ENCODE data around the gene UBE2O. TPM values are rescaled to one million over a fixed set of nuclear protein-coding genes. Genes with fewer than 3 reads are reported as not detected.

UBE2O gene
- total and polyA plus RNA-seq, 2 donors (not counting 3 experiments of a cell fraction or from before 2014, with no cell fraction given): 13.9 to 34.1 TPM

DNA sequence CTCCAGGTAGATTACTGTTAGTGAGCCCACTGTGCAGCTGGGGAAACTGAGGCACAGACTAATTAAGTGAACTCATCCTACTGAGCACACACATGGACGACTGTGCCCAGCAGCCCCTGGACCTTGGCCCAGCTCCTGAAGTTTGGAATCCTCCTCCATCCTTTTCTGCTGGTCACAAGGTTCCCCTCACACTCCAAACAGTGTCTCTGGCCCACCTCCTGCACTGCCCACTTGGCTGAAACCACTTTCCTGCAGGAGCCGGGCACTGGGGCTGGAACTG, 44.7 kb upstream of the UBE2O start:
- H3K4me1 ChIP-seq (ENCODE audit: control insufficient read depth, extremely low read depth, insufficient read depth, low read length): peaks cover 48% of the 10 kb centered on the region
- no peaks in the 10 kb centered on the region for H3K27me3 ChIP-seq (ENCODE audit: control insufficient read depth in 2 of 2, insufficient read depth in 2 of 2, low read length in 2 of 2)
- ChIA-PET POLR2A (no interaction called here), CTCF (interaction anchor here (0.8 to 3.0 kb wide), 6 partner anchors 9 to 70 kb away, joined by 3 to 20 read pairs (median 4); partner anchors contain the start of gene AANAT)
- intact Hi-C loops (cut with micrococcal nuclease) (no loop called here), dilution Hi-C loops (cut with MboI; ENCODE audit: extremely low pct_ligation_motif_present, low sequenced_read_pairs) (no loop called here)
- peak overlapping the region; percentile 49 for H3K4me2 ChIP-seq (ENCODE audit: insufficient read depth, low read length)
- H2AFZ ChIP-seq (ENCODE audit: low read depth, low read length): no peak overlapping the region
- peaks cover 19% of the 10 kb centered on the region for H3K79me2 ChIP-seq (ENCODE audit: control insufficient read depth, insufficient read depth, low read length)
- no peaks in the 10 kb centered on the region for H3K9me3 ChIP-seq (replicated peaks; ENCODE audit: control insufficient read depth, insufficient read depth, low read length)
- H4K20me1 ChIP-seq (replicated peaks; ENCODE audit: control insufficient read depth, extremely low read depth, insufficient read depth, low read length): no peaks in the 10 kb centered on the region
- DNase-seq (ENCODE audit: low read depth, low spot score) (no peak), FAIRE-seq (no peak)
- no peak for TF ChIP-seq POLR2A (IDR thresholded peaks at IDR 0.05; ENCODE audit: low read depth, low read length)
- TF ChIP-seq POLR2AphosphoS5 (IDR thresholded peaks at IDR 0.05; ENCODE audit: insufficient read depth, low read depth, low read length): no peak
- peak overlapping the region; percentile 27 for H3K9ac ChIP-seq (replicated peaks; ENCODE audit: extremely low read depth, insufficient read depth, low read length)
- H3K36me3 ChIP-seq (ENCODE audit: control insufficient read depth in 2 of 2, extremely low read depth in 1 of 2, insufficient read depth in 2 of 2, low read length in 2 of 2): no peaks in the 10 kb centered on the region
- no TSS peak for BruUV-seq (replicated peaks)
- H3K4me3 ChIP-seq (replicated peaks in 1 of 3; ENCODE audit: insufficient read depth in 1 of 3, low read depth in 1 of 3, low read length in 3 of 3): no peak overlapping the region
- H3K9me1 ChIP-seq (replicated peaks; ENCODE audit: control insufficient read depth, extremely low read depth, insufficient read depth, low read length): no peaks in the 10 kb centered on the region
- H3K27ac ChIP-seq (ENCODE audit: insufficient read depth, low read depth, low read length): peak overlapping the region; percentile 93

- Histone ChIP-seq H3K9ac (replicated peaks; ENCODE audit: extremely low read depth, insufficient read depth, low read length) (no peak overlapping the region), H3K79me2 (ENCODE audit: control insufficient read depth, insufficient read depth, low read length) (peaks cover 19% of the 10 kb centered on the region), H3K4me3 (replicated peaks in 1 of 3; ENCODE audit: insufficient read depth in 1 of 3, low read depth in 1 of 3, low read length in 3 of 3) (no peak overlapping the region), H3K27ac (ENCODE audit: insufficient read depth, low read depth, low read length) (no peak overlapping the region), H3K9me1 (replicated peaks; ENCODE audit: control insufficient read depth, extremely low read depth, insufficient read depth, low read length) (no peaks in the 10 kb centered on the region), H3K9me3 (replicated peaks; ENCODE audit: control insufficient read depth, insufficient read depth, low read length) (no peaks in the 10 kb centered on the region), H3K36me3 (ENCODE audit: control insufficient read depth in 2 of 2, extremely low read depth in 1 of 2, insufficient read depth in 2 of 2, low read length in 2 of 2) (no peaks in the 10 kb centered on the region), H3K4me2 (ENCODE audit: insufficient read depth, low read length) (no peak overlapping the region), H3K4me1 (ENCODE audit: control insufficient read depth, extremely low read depth, insufficient read depth, low read length) (peaks cover 53% of the 10 kb centered on the region), H2AFZ (ENCODE audit: low read depth, low read length) (no peak overlapping the region), H3K27me3 (ENCODE audit: control insufficient read depth in 2 of 2, insufficient read depth in 2 of 2, low read length in 2 of 2) (no peaks in the 10 kb centered on the region), H4K20me1 (replicated peaks; ENCODE audit: control insufficient read depth, extremely low read depth, insufficient read depth, low read length) (no peaks in the 10 kb centered on the region)
- dilution Hi-C loops (cut with MboI; ENCODE audit: extremely low pct_ligation_motif_present, low sequenced_read_pairs) (no loop called here), intact Hi-C loops (cut with micrococcal nuclease) (no loop called here)
- TF ChIP-seq MYC (IDR thresholded peaks at IDR 0.05; ENCODE audit: low read depth, low read length) (no peak), CTCF (IDR thresholded peaks at IDR 0.05; ENCODE audit: extremely low read depth in 1 of 2, insufficient read depth in 1 of 2, low read depth in 1 of 2, low read length in 2 of 2) (no peak), JUN (IDR thresholded peaks at IDR 0.05; ENCODE audit: borderline replicate concordance, insufficient read depth, insufficient read length, low read depth) (no peak), GATA2 (IDR thresholded peaks at IDR 0.05; ENCODE audit: insufficient read depth, insufficient read length, low read depth, low read length) (no peak), POLR2A (IDR thresholded peaks at IDR 0.05; ENCODE audit: low read depth, low read length) (no peak), EZH2 (IDR thresholded peaks at IDR 0.05; ENCODE audit: borderline replicate concordance, low read depth, low read length, severe bottlenecking) (no peak), POLR2AphosphoS5 (IDR thresholded peaks at IDR 0.05; ENCODE audit: insufficient read depth, low read depth, low read length) (no peak), FOS (IDR thresholded peaks at IDR 0.05; ENCODE audit: borderline replicate concordance, insufficient read depth, low read length) (no peak)
- TF ChIP-seq, protein P1, sequence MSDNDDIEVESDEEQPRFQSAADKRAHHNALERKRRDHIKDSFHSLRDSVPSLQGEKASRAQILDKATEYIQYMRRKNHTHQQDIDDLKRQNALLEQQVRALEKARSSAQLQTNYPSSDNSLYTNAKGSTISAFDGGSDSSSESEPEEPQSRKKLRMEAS (IDR thresholded peaks at IDR 0.05; ENCODE audit: insufficient read depth, insufficient read length): no peak
- no TSS peak for BruUV-seq (replicated peaks)
- CTCF ChIA-PET: no interaction called here
- no peak for FAIRE-seq
- DNase-seq (ENCODE audit: low read depth, low spot score): no peak
- POLR2A ChIA-PET: no interaction called here
These were observed 43.5 kb upstream of the UBE2O start for GRCh38 chr17:76496464-76496863.
